Pericardium fibroblast (primary cell): ENCODE results near the gene DYNLT3. TPM values are rescaled to one million over a fixed set of nuclear protein-coding genes. Genes with fewer than 3 reads are reported as not detected.

Experiments used
- total RNA-seq: library from RNA; depleted of rRNA; stranded (reverse); fragments of >200 nt; gene quantifications from 2 replicates; pipeline ENCODE4 v1.2.3, GENCODE V29; 2015

DYNLT3 gene
- 9.3 and 30.3 TPM in 2 replicates for total RNA-seq

GRCh38 chrX:37846934-37847732 is at the start of gene DYNLT3:
TSS of gene DYNLT3 (minus strand) at chrX:37847571. CDS start at chrX:37847510, 61 bp downstream.

Other genes starting within 250 kb of the DYNLT3 start
- 0.12 TPM in 1 of 2 replicates, not detected in the other for gene XK, start 161.8 kb downstream of the DYNLT3 start, total RNA-seq
- gene CYBB, start 67.5 kb downstream of the DYNLT3 start, total RNA-seq = 0.12 TPM in 1 of 2 replicates, not detected in the other
- gene SYTL5, start 159.0 kb upstream of the DYNLT3 start, total RNA-seq = 0.35 TPM in 1 of 2 replicates, not detected in the other